SHP77 (cell line): ENCODE measurements around the gene EEF1A1.
"Not testable (repeated sequence)": the region's sequence is repeated elsewhere in the genome, so short reads cannot be mapped to it uniquely, and the experiment has no call there.

Experiments
- DNase-seq, 2 experiments: peaks; one replicate each; lab custom pipeline; 2025; lab: John Stamatoyannopoulos, UW

EEF1A1 gene

DNA sequence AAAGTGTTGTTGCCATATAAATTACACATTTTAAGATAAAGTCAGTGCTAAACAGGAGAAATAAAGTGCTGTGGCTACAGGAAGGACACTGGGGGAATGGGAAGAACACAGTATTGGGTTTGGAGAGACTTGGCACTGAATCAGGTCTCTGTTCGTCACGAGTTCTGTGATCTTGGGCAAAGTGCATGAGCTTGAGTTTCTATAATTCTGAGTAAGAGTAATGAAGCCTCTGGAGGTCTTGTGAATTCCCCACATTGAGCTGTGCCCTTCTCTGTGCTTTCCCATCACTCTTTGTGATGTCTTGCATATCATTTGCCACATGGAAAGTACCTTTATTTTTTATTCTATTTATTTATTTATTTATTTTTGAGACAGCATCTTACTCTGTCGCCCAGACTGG lies 16.8 kb upstream of the EEF1A1 start:
- no peak for DNase-seq

GRCh38 chr6:73534628-73535027 lies 13.8 kb upstream of the EEF1A1 start:
- DNase-seq, result no peak

DNA sequence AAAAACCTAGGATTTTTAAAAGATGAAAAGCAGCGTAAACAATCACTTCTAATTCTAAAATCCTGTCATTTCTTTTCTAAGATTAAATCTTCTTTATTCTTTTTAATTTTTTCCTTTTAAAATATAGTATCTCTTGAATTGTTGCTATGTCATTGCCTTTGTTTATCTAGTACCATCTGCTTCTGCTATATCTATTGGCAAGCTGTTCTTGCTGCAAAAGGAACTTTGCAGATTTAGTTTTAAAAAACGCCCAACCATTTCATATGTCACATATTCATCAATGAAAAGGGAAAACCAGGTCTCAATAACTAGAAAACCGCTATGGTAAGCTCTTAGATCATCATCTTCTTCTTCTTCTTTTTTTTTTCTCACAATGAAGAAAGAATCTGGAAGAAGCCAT lies 11.5 kb upstream of the EEF1A1 start:
- no peak for DNase-seq

DNA sequence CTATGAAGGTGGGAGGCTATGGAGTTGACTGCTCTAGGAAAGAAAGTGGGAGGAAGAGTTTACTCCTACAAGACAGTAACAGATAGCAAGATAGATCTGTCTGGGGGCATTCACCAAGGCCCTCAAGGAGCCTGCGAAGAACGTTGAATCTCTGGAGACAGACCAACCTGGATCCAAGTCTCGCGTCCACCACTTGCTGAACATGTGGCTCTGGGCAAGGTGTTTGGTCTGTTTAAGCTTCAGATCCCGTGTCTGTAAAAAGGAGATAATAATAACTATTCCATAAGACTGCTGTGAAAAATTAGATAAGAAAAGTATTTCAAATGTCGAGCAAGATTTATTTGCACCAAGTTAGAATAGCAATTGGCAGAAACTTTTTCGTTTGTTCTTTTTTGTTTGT lies 8.1 kb upstream of the EEF1A1 start:
- no peak for DNase-seq

GRCh38 chr6:73525546-73526330 lies 4.9 kb upstream of the EEF1A1 start:
- DNase-seq, result no peak

DNA sequence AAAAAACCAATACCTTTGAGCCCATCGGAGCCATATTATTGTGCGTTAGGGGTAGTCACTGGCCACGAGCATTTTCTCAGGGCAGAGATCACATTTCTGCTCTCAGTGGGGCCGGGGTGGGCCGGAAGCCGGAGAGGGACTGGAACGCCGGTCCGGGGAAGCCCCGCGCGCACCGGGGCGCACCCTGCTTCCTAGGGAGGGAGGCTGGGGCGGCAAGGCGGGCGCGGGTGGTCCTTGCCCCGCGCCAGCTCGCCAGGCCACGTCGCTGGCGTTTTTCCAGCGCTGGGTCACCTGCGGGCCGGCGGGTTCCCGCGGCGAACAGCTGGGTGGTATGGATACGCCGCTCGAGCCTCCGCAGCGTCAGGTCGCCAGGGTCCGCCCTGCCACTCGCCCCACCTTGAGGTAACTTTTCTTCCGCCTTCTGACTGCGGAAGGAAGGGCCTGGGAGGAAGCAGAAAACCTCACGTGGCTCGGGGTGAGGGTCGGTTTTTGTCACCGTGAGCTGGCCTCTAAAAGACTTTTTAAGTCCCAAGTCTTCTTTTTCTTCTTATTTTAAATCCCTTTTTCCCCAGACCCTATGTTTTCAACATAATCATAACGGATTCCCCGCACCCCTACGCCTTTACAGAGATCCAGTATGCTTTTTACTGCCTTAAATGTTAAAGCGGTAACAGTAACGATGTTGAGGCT lies 2.7 kb upstream of the EEF1A1 start:
- no peak for DNase-seq

GRCh38 chr6:73521351-73521985 lies 636 bp upstream of the EEF1A1 start:
- DNase-seq, result peak; percentile 62 to 82

DNA sequence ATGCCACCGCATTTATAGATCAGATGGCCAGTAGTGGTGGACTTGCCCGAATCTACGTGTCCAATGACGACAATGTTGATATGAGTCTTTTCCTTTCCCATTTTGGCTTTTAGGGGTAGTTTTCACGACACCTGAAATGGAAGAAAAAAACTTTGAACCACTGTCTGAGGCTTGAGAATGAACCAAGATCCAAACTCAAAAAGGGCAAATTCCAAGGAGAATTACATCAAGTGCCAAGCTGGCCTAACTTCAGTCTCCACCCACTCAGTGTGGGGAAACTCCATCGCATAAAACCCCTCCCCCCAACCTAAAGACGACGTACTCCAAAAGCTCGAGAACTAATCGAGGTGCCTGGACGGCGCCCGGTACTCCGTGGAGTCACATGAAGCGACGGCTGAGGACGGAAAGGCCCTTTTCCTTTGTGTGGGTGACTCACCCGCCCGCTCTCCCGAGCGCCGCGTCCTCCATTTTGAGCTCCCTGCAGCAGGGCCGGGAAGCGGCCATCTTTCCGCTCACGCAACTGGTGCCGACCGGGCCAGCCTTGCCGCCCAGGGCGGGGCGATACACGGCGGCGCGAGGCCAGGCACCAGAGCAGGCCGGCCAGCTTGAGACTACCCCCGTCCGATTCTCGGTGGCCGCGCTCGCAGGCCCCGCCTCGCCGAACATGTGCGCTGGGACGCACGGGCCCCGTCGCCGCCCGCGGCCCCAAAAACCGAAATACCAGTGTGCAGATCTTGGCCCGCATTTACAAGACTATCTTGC lies 725 bp downstream of the EEF1A1 start:
- peak in 1 of 2 experiments; percentile 18 for DNase-seq

- not testable (repeated sequence) for DNase-seq
Observed at GRCh38 chr6:73518982-73519881, 1.6 kb downstream of the EEF1A1 start.

GRCh38 chr6:73518100-73518981 lies 2.5 kb downstream of the EEF1A1 start:
- DNase-seq, result not testable (repeated sequence)

GRCh38 chr6:73516514-73517489 lies 4.0 kb downstream of the EEF1A1 start:
- DNase-seq, result no peak

DNA sequence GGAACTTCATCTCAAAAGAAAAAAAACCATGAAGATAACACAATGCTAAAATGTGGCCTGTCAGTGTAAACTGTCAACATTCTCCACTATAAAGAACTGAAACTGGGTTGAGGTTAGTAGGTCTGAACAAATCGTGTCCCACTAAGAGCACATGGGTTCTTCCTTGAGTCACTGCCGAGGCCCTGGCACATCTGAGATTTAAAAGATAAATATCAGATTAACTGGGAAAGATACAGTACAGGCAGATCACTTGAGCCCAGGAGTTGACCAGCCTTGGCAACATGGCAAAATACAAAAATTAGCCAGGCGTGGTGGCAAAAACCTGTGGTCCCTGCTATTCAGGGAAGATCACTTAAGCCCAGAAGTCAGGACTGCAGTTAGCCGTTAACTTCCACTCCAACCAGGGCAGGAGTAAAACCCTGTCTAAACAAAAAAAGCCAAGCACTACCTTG lies 5.6 kb downstream of the EEF1A1 start:
- DNase-seq, result no peak

- DNase-seq, result no peak
Observed at GRCh38 chr6:73514746-73515110, 6.1 kb downstream of the EEF1A1 start.

DNA sequence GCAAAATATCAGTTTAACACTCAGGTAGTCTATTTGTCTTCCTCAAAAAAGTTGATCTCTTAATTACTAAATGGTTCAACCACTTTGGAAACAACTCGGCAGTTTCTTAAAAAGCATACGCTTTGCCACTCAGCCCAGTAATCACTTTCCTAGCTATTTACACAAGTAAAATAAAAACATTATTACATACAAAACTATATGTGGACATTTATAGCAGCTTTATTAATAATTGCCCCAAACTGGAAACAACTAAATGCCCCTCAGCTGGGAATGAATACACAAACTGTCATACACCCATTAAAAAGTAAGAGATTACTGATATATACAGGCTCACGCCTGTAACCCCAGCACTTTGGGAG lies 7.4 kb downstream of the EEF1A1 start:
- no peak for DNase-seq

- no peak for DNase-seq
Observed at GRCh38 chr6:73511796-73512195, 9.0 kb downstream of the EEF1A1 start.

DNA sequence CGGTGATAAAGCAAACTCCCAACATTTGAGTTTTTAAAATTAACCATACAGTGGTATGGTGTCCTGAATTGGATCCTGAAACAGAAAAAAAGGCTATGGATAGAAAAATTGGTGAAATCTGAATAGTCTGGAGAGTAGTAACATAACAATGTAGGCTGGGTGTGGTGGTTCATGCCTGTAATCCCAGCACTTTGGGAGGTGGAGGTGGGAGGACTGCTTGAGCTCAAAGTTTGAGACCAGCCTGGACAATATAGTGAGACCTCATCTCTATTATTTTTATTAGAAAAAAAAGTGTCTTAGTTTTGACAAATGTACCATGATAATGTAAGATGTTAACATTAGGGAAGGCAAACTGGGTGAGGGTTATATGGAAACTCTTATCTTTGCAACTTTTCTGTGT lies 11.0 kb downstream of the EEF1A1 start:
- DNase-seq, result no peak

- no peak for DNase-seq
Observed at GRCh38 chr6:73508776-73509175, 12.1 kb downstream of the EEF1A1 start.

GRCh38 chr6:73506246-73506645 lies 14.6 kb downstream of the EEF1A1 start:
- no peak for DNase-seq

DNA sequence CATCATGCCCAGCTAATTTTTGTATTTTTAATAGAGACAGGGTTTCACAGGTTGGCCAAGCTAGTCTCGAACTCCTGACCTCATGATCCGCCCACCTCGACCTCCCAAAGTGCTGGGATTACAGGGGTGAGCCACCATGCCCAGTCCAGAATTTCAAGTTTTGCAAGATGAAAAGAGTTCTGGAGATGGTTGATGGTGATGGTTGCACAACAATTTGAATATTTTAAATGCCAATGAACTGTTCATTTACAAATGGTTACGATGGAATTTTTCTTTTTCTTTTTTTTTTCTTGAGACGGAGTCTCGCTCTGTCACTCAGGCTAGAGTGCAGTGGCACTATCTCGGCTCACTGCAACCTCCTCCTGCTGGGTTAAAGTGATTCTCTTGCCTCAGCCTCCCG lies 15.1 kb downstream of the EEF1A1 start:
- not testable (repeated sequence) for DNase-seq
